ENCODE measurements around the gene FXYD5. TPM values are rescaled to one million over a fixed set of nuclear protein-coding genes. Genes with fewer than 3 reads are reported as not detected.

Gene FXYD5
- total RNA-seq, 2 donors from 2014 or later = 24.0 to 29.6 TPM

- WGBS, 2 experiments (ENCODE audit: insufficient coverage in 1 of 2, insufficient read length in 1 of 2) = 92 to 96% methylated on average over 18 to 30 of the region's 30 CpGs
These were observed 48.9 kb upstream of the FXYD5 start for GRCh38 chr19:35105411-35106290.

DNA sequence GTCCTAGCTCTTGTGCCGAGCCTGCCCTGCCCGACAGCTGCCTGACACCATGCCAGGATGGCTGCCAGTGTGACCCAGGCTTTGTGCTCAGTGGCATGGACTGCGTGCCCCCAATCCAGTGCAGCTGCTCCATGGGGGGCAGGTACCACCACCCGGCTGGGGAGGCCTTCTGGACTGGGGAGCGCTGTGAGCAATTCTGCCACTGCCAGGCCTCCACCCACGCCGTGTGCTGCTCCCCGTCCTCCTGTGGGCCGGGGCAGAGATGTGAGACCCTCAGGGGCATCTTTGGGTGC is 48.3 kb upstream of the FXYD5 start:
- 88 to 95% methylated on average over 7 to 9 of the region's 9 CpGs for WGBS, 2 experiments (ENCODE audit: insufficient coverage in 1 of 2, insufficient read length in 1 of 2)
- H3K36me3 Mint-ChIP-seq (ENCODE audit: low read depth) = no peaks in the 10 kb centered on the region

More at GRCh38 chr19:35105411-35106290, 48.9 kb upstream of the FXYD5 start:
- H3K36me3 Mint-ChIP-seq (ENCODE audit: low read depth) = no peaks in the 10 kb centered on the region
- no peak for DNase-seq
- Histone ChIP-seq H3K4me3 (ENCODE audit: low read length) (no peak overlapping the region), H3K9ac (ENCODE audit: extremely low read depth, low read length, poor library complexity, severe bottlenecking) (no peak overlapping the region), H3K4me1 (ENCODE audit: control insufficient read depth, insufficient read depth, low read length) (no peaks in the 10 kb centered on the region), H3K27ac (ENCODE audit: low read depth, low read length) (no peak overlapping the region), H3K9me3 (ENCODE audit: control insufficient read depth, low read length) (no peaks in the 10 kb centered on the region), H3K36me3 (ENCODE audit: control insufficient read depth, insufficient read depth, low read length) (no peaks in the 10 kb centered on the region), H3K27me3 (ENCODE audit: control insufficient read depth, insufficient read depth, low read length, poor library complexity, severe bottlenecking) (no peaks in the 10 kb centered on the region)
- no peak overlapping the region for H3K4me3 Mint-ChIP-seq
- no peak for TF ChIP-seq CTCF (conservative IDR thresholded peaks at IDR 0.05)
- no peaks in the 10 kb centered on the region for H3K4me1 Mint-ChIP-seq
- no peak overlapping the region for H3K27ac Mint-ChIP-seq
- H3K9me3 Mint-ChIP-seq = peaks cover 3% of the 10 kb centered on the region
- no peaks in the 10 kb centered on the region for H3K27me3 Mint-ChIP-seq (ENCODE audit: insufficient read depth)

GRCh38 chr19:35106898-35107541 is 47.5 kb upstream of the FXYD5 start:
- no peak for TF ChIP-seq CTCF (conservative IDR thresholded peaks at IDR 0.05)
- Histone ChIP-seq H3K4me1 (ENCODE audit: control insufficient read depth, insufficient read depth, low read length) (no peaks in the 10 kb centered on the region), H3K27ac (ENCODE audit: low read depth, low read length) (no peak overlapping the region), H3K9me3 (ENCODE audit: control insufficient read depth, low read length) (no peaks in the 10 kb centered on the region), H3K27me3 (ENCODE audit: control insufficient read depth, insufficient read depth, low read length, poor library complexity, severe bottlenecking) (no peaks in the 10 kb centered on the region), H3K4me3 (ENCODE audit: low read length) (no peak overlapping the region), H3K36me3 (ENCODE audit: control insufficient read depth, insufficient read depth, low read length) (no peaks in the 10 kb centered on the region), H3K9ac (ENCODE audit: extremely low read depth, low read length, poor library complexity, severe bottlenecking) (no peak overlapping the region)
- no peaks in the 10 kb centered on the region for H3K36me3 Mint-ChIP-seq (ENCODE audit: low read depth)
- no peaks in the 10 kb centered on the region for H3K4me1 Mint-ChIP-seq
- no peak for DNase-seq
- 96 to 100% methylated on average over 1 of the region's 2 CpGs for WGBS, 2 experiments (ENCODE audit: insufficient coverage in 1 of 2, insufficient read length in 1 of 2)
- H3K27me3 Mint-ChIP-seq (ENCODE audit: insufficient read depth) = no peaks in the 10 kb centered on the region
- H3K9me3 Mint-ChIP-seq = peaks cover 3% of the 10 kb centered on the region
- H3K27ac Mint-ChIP-seq = no peak overlapping the region
- H3K4me3 Mint-ChIP-seq = no peak overlapping the region

More for the DNA sequence above, 48.3 kb upstream of the FXYD5 start:
- Histone ChIP-seq H3K4me3 (ENCODE audit: low read length) (no peak overlapping the region), H3K36me3 (ENCODE audit: control insufficient read depth, insufficient read depth, low read length) (no peaks in the 10 kb centered on the region), H3K9me3 (ENCODE audit: control insufficient read depth, low read length) (no peaks in the 10 kb centered on the region), H3K27ac (ENCODE audit: low read depth, low read length) (no peak overlapping the region), H3K27me3 (ENCODE audit: control insufficient read depth, insufficient read depth, low read length, poor library complexity, severe bottlenecking) (no peaks in the 10 kb centered on the region), H3K4me1 (ENCODE audit: control insufficient read depth, insufficient read depth, low read length) (no peaks in the 10 kb centered on the region), H3K9ac (ENCODE audit: extremely low read depth, low read length, poor library complexity, severe bottlenecking) (no peak overlapping the region)
- Mint-ChIP-seq H3K9me3 (peaks cover 3% of the 10 kb centered on the region), H3K4me3 (no peak overlapping the region), H3K4me1 (no peaks in the 10 kb centered on the region), H3K27me3 (ENCODE audit: insufficient read depth) (no peaks in the 10 kb centered on the region), H3K27ac (no peak overlapping the region)
- no peak for TF ChIP-seq CTCF (conservative IDR thresholded peaks at IDR 0.05)
- no peak for DNase-seq
